Endothelial cell of umbilical vein (primary cell): ENCODE data around the gene OR2F1. TPM values are rescaled to one million over a fixed set of nuclear protein-coding genes. Genes with fewer than 3 reads are reported as not detected.

Source experiments
- Bru-seq: library from RNA; stranded (reverse); fragments of 400-500 nt; gene quantifications from one replicate; lab custom pipeline; 2021; lab: Mats Ljungman, UMichigan
- BruChase-seq, 2 experiments: library from RNA; stranded (reverse); fragments of 400-500 nt; gene quantifications; one replicate each; lab custom pipeline; 2021; lab: Mats Ljungman, UMichigan
- BruUV-seq: library from RNA; stranded (reverse); fragments of 400-500 nt; replicated peaks from 2 replicates; lab custom pipeline; 2021; lab: Mats Ljungman, UMichigan
- CTCF ChIA-PET: fragments of 300-600, 350-600 bp; sonication (Branson Sonifier 250); formaldehyde crosslinking; loops from one replicate; lab custom pipeline; 2021; ENCODE audit warnings: antibody characterized with exemption, inconsistent platforms; lab: Charles Lee
- POLR2A ChIA-PET: fragments of 300-600, 350-600 bp; sonication (Branson Sonifier 250); formaldehyde crosslinking; loops from one replicate; lab custom pipeline; 2021; ENCODE audit warnings: antibody characterized with exemption, inconsistent platforms; lab: Charles Lee
- DNase-seq: peaks from one replicate; pipeline ENCODE4 v3.0.0-alpha.2; 2011; ENCODE audit warnings: low read depth, low spot score
- FAIRE-seq: peaks from 2 replicates; lab custom pipeline; 2011; peaks lifted over from hg19 to GRCh38; lab: Jason Lieb, UNC
- H2AFZ ChIP-seq: 2 replicates; pipeline ENCODE4 v1.6.0; 2012; ENCODE audit warnings: low read depth, low read length, control low read depth, inconsistent platforms
- H3K27ac ChIP-seq: 2 replicates; pipeline ENCODE4 v1.5.1; 2011; ENCODE audit warnings: low read depth, mild to moderate bottlenecking, control low read depth, low read length, moderate library complexity; ENCODE audit not compliant: insufficient read depth
- H3K27me3 ChIP-seq, 2 experiments: 2 replicates each; pipeline versions ENCODE4 v1.6.0 to v1.6.1; 2011; ENCODE audit warnings: low read length in 2 of 2, mixed read lengths in 1 of 2; ENCODE audit not compliant: control insufficient read depth in 2 of 2, insufficient read depth in 2 of 2
- H3K36me3 ChIP-seq, 2 experiments: 2 replicates in 1 of 2; 3 replicates in 1 of 2; pipeline ENCODE4 v1.5.1; 2011; ENCODE audit warnings: low read length in 2 of 2, mild to moderate bottlenecking in 1 of 2, moderate library complexity in 1 of 2; ENCODE audit not compliant: control insufficient read depth in 2 of 2, insufficient read depth in 2 of 2; ENCODE audit errors: extremely low read depth in 1 of 2
- H3K4me1 ChIP-seq: 3 replicates; pipeline ENCODE4 v1.5.1; 2011; ENCODE audit warnings: mild to moderate bottlenecking, low read length; ENCODE audit not compliant: control insufficient read depth, insufficient read depth; ENCODE audit errors: extremely low read depth
- H3K4me2 ChIP-seq: 2 replicates; pipeline ENCODE4 v1.6.1; 2011; ENCODE audit warnings: low read length, control low read depth, mixed read lengths; ENCODE audit not compliant: insufficient read depth
- H3K4me3 ChIP-seq, 3 experiments: fragments of 200-600 bp in 1 of 3; sonication (generic), shearing (Covaris generic) in 1 of 3; replicated peaks in 1 of 3; 2 replicates each; pipeline ENCODE4 v1.5.1; 2011 to 2016; ENCODE audit warnings: control low read depth in 3 of 3, low read length in 3 of 3, mild to moderate bottlenecking in 2 of 3, inconsistent platforms in 1 of 3, low read depth in 1 of 3, moderate library complexity in 1 of 3; ENCODE audit not compliant: insufficient read depth in 1 of 3
- H3K79me2 ChIP-seq: 2 replicates; pipeline ENCODE4 v1.6.0; 2012; ENCODE audit warnings: low read length, inconsistent platforms; ENCODE audit not compliant: control insufficient read depth, insufficient read depth
- H3K9ac ChIP-seq: replicated peaks from 2 replicates; pipeline ENCODE3; 2011; ENCODE audit warnings: low read length, control low read depth; ENCODE audit not compliant: insufficient read depth; ENCODE audit errors: extremely low read depth
- H3K9me1 ChIP-seq: replicated peaks from 3 replicates; pipeline ENCODE4 v1.6.0; 2011; ENCODE audit warnings: mild to moderate bottlenecking, low read length; ENCODE audit not compliant: control insufficient read depth, insufficient read depth; ENCODE audit errors: extremely low read depth
- H3K9me3 ChIP-seq: replicated peaks from 2 replicates; pipeline ENCODE4 v1.5.1; 2012; ENCODE audit warnings: low read length, inconsistent platforms; ENCODE audit not compliant: control insufficient read depth, insufficient read depth
- H4K20me1 ChIP-seq: replicated peaks from 2 replicates; pipeline ENCODE3; 2011; ENCODE audit warnings: mild to moderate bottlenecking, low read length; ENCODE audit not compliant: control insufficient read depth, insufficient read depth; ENCODE audit errors: extremely low read depth
- EZH2 ChIP-seq: IDR thresholded peaks from 2 replicates; pipeline ENCODE4 v1.6.1; 2012; ENCODE audit warnings: borderline replicate concordance, low read depth, mild to moderate bottlenecking, moderate library complexity, low read length, inconsistent platforms; ENCODE audit not compliant: severe bottlenecking
- FOS ChIP-seq: IDR thresholded peaks from 2 replicates; pipeline ENCODE4 v1.6.1; 2011; ENCODE audit warnings: mild to moderate bottlenecking, low read length, moderate library complexity, borderline replicate concordance; ENCODE audit not compliant: insufficient read depth
- GATA2 ChIP-seq: IDR thresholded peaks from 2 replicates; pipeline ENCODE4 v1.7.0; 2011; ENCODE audit warnings: low read depth, mild to moderate bottlenecking, moderate library complexity, mixed read lengths, low read length; ENCODE audit not compliant: insufficient read length, insufficient read depth
- JUN ChIP-seq: IDR thresholded peaks from 2 replicates; pipeline ENCODE4 v1.6.1; 2011; ENCODE audit warnings: borderline replicate concordance, low read depth; ENCODE audit not compliant: insufficient read length, insufficient read depth
- MAX ChIP-seq: IDR thresholded peaks from 2 replicates; pipeline ENCODE4 v1.6.1; 2011; ENCODE audit not compliant: insufficient read depth, insufficient read length
- MYC ChIP-seq: IDR thresholded peaks from one replicate; pipeline ENCODE4 v1.6.1; 2011; ENCODE audit warnings: mild to moderate bottlenecking, low read depth, low read length
- POLR2A ChIP-seq: IDR thresholded peaks from 2 replicates; pipeline ENCODE4 v1.6.1; 2012; ENCODE audit warnings: low read depth, mild to moderate bottlenecking, control low read depth, low read length
- POLR2AphosphoS5 ChIP-seq: IDR thresholded peaks from 2 replicates; pipeline ENCODE4 v1.6.1; 2012; ENCODE audit warnings: low read depth, mild to moderate bottlenecking, control low read depth, low read length, moderate library complexity; ENCODE audit not compliant: insufficient read depth
- dilution Hi-C: fragments of 300-500 bp; cut with MboI; formaldehyde crosslinking; loops from one replicate; pipeline ENCODE4 v1.15.0; 2019; ENCODE audit warnings: low sequenced_read_pairs; ENCODE audit not compliant: extremely low pct_ligation_motif_present
- intact Hi-C: fragments of 100-400 bp; cut with micrococcal nuclease; formaldehyde crosslinking; loops from one replicate; pipeline ENCODE4 v1.10.0; 2022
- long read RNA-seq: library from polyadenylated mRNA; stranded (forward); transcript quantifications from one replicate; pipeline ENCODE4 v2.0.0, GENCODE V29; 2021
- polyA minus RNA-seq, 3 experiments: library from RNA; depleted of rRNA, polyadenylated mRNA; stranded (reverse); fragments of >200 nt; gene quantifications; 1 replicate in 1 of 3; 2 replicates in 2 of 3; pipeline ENCODE4 v1.2.3, GENCODE V29; 2011
- polyA plus RNA-seq, 4 experiments: library from polyadenylated mRNA; depleted of rRNA in 3 of 4; stranded (reverse) in 3 of 4; unstranded in 1 of 4; fragments of >200 nt; gene quantifications; 2 replicates each; pipeline versions ENCODE4 v1.2.1 to v1.2.3, GENCODE V29; 2011 to 2012; ENCODE audit warnings: missing spikeins in 1 of 4
- total RNA-seq: library from RNA; stranded (reverse); gene quantifications from 2 replicates; pipeline ENCODE4 v1.2.3, GENCODE V29; 2021
- TF ChIP-seq, protein P1 (sequence below), 2 donors: IDR thresholded peaks; 1 replicate in 1 of 2; 2 replicates in 1 of 2; pipeline ENCODE4 v1.5.1; 2011; ENCODE audit warnings: low read length in 2 of 2, mild to moderate bottlenecking in 2 of 2, moderate library complexity in 2 of 2, control low read depth in 1 of 2, inconsistent platforms in 1 of 2, low read depth in 1 of 2; ENCODE audit not compliant: insufficient read depth in 1 of 2; ENCODE audit errors: extremely low read depth in 1 of 2

OR2F1 gene
- total RNA-seq: not detected in 2 replicates
- polyA plus RNA-seq: not detected in 2 replicates
- polyA plus RNA-seq (2011; cell fraction: cytosol; rRNA removed): not detected in 2 replicates
- not detected in 2 replicates for polyA plus RNA-seq (2011; cell fraction: nucleus; rRNA removed)
- polyA plus RNA-seq (2012): not detected in 2 replicates
- polyA minus RNA-seq: not detected in 2 replicates
- polyA minus RNA-seq (2011; cell fraction: cytosol; rRNA and poly(A)+ RNA removed): not detected
- polyA minus RNA-seq (2011; cell fraction: nucleus; rRNA and poly(A)+ RNA removed): 0.43 TPM in 1 of 2 replicates, not detected in the other
- percentile 12 among the genes with signal in this experiment for Bru-seq, nascent RNA
- BruChase-seq, experiment 1, labeled RNA remaining after a 6-hour chase: not detected
- BruChase-seq, experiment 2, labeled RNA remaining after a 2-hour chase: not detected
- long read RNA-seq: 0 reads

DNA sequence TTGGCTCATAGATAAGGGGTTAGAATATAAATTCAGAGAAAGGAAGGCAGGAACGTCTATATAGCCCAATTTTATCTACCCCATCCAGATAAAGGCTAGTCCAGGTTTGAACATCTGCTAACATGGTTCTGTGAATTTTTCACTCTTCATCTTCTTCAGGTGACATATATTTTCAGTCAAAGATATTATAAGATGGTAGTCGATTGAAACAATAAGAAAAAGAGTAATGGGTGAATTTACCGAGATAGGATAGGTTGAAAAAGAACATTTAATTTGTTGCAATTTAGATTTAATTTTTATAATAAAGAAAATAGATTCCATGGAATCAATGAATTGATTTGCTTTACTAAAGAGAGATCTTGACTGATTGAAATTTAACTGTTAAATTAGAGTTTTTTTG is at the start of gene OR2F1:
OR2F1 (plus strand) TSS at position 301 of the 400 bp plus-strand sequence. CDS start 5,127 bp downstream, outside the sequence.
- Histone ChIP-seq H3K9me3 (no peaks in the 10 kb centered on the region), H3K9ac (no peak within 1 kb of the TSS), H3K79me2 (no peaks in the 10 kb centered on the region), H3K27me3 (peaks cover 4 to 8% of the 10 kb centered on the region in 2 experiments), H3K27ac (no peak within 1 kb of the TSS), H2AFZ (no peak within 1 kb of the TSS), H3K4me2 (no peak within 1 kb of the TSS), H3K4me1 (no peaks in the 10 kb centered on the region), H3K36me3 (no peaks in the 10 kb centered on the region), H3K4me3 (no peak within 1 kb of the TSS), H4K20me1 (no peaks in the 10 kb centered on the region), H3K9me1 (peaks cover 2% of the 10 kb centered on the region)
- intact Hi-C loops: no loop called here
- DNase-seq (no peak), FAIRE-seq (no peak)
- no peak for TF ChIP-seq EZH2
- TF ChIP-seq JUN: no peak
- TF ChIP-seq MYC: no peak
- no peak for TF ChIP-seq FOS
- TF ChIP-seq, protein P1, sequence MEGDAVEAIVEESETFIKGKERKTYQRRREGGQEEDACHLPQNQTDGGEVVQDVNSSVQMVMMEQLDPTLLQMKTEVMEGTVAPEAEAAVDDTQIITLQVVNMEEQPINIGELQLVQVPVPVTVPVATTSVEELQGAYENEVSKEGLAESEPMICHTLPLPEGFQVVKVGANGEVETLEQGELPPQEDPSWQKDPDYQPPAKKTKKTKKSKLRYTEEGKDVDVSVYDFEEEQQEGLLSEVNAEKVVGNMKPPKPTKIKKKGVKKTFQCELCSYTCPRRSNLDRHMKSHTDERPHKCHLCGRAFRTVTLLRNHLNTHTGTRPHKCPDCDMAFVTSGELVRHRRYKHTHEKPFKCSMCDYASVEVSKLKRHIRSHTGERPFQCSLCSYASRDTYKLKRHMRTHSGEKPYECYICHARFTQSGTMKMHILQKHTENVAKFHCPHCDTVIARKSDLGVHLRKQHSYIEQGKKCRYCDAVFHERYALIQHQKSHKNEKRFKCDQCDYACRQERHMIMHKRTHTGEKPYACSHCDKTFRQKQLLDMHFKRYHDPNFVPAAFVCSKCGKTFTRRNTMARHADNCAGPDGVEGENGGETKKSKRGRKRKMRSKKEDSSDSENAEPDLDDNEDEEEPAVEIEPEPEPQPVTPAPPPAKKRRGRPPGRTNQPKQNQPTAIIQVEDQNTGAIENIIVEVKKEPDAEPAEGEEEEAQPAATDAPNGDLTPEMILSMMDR (IDR thresholded peaks at IDR 0.05; ENCODE audit: extremely low read depth in 1 of 2, insufficient read depth in 1 of 2, low read depth in 1 of 2, low read length in 2 of 2): no peak
- TF ChIP-seq GATA2: no peak
- no peak for TF ChIP-seq POLR2AphosphoS5
- no peak for TF ChIP-seq POLR2A
- TF ChIP-seq MAX: no peak
- ChIA-PET POLR2A (no interaction called here), CTCF (no interaction called here)
- dilution Hi-C loops: no loop called here
- no TSS peak for BruUV-seq
